Stimulated activated naive CD4-positive, alpha-beta T cell treated with Interleukin-2 at 50 U/mL for 16 hours (primary cell): ENCODE results near the gene CLIP3.
"Not testable (repeated sequence)": the region's sequence is repeated elsewhere in the genome, so short reads cannot be mapped to it uniquely, and the experiment has no call there.

Experiments used
- DNase-seq: peaks from one replicate; lab custom pipeline; 2025; lab: John Stamatoyannopoulos, UW

Gene CLIP3

GRCh38 chr19:36008336-36008978 lies 24.2 kb downstream of the CLIP3 start, which contains the start of gene SYNE4:
Gene SYNE4, minus strand, starts transcription at chr19:36008813. Its CDS starts 132 bp downstream, at chr19:36008681.
- DNase-seq = no peak

GRCh38 chr19:36006955-36007354 lies 25.7 kb downstream of the CLIP3 start:
- DNase-seq = no peak

- DNase-seq = no peak
Observed at GRCh38 chr19:36003284-36003683, 29.4 kb downstream of the CLIP3 start.

- no peak for DNase-seq
Observed at GRCh38 chr19:36001605-36002004, 31.1 kb downstream of the CLIP3 start.

GRCh38 chr19:35996777-35997176 lies 35.9 kb downstream of the CLIP3 start:
- no peak for DNase-seq

GRCh38 chr19:35995048-35995993 lies 37.4 kb downstream of the CLIP3 start, which contains the start of gene SDHAF1:
Gene SDHAF1, plus strand, starts transcription at chr19:35995188. Its CDS starts 87 bp downstream, at chr19:35995275.
- peak; percentile 95 for DNase-seq

- DNase-seq = no peak
Observed at GRCh38 chr19:35993923-35994598, 38.6 kb downstream of the CLIP3 start.

GRCh38 chr19:35992907-35993765 lies 39.5 kb downstream of the CLIP3 start:
- DNase-seq = no peak

- DNase-seq = no peak
Observed at GRCh38 chr19:35991731-35992450, 40.8 kb downstream of the CLIP3 start.

GRCh38 chr19:35990771-35991730 lies 41.6 kb downstream of the CLIP3 start:
- no peak for DNase-seq

GRCh38 chr19:35990156-35990555 lies 42.5 kb downstream of the CLIP3 start:
- no peak for DNase-seq

- DNase-seq = no peak
Observed at GRCh38 chr19:35988824-35989223, 43.8 kb downstream of the CLIP3 start.

GRCh38 chr19:35987571-35987896 lies 45.1 kb downstream of the CLIP3 start:
- DNase-seq = no peak

GRCh38 chr19:35986664-35987570 lies 45.8 kb downstream of the CLIP3 start:
- no peak for DNase-seq

GRCh38 chr19:35986111-35986510 lies 46.6 kb downstream of the CLIP3 start:
- no peak for DNase-seq

GRCh38 chr19:35983177-35983576 lies 49.5 kb downstream of the CLIP3 start:
- DNase-seq = no peak

GRCh38 chr19:35980997-35981396 lies 51.7 kb downstream of the CLIP3 start:
- DNase-seq = not testable (repeated sequence)

GRCh38 chr19:35978832-35979365 lies 53.8 kb downstream of the CLIP3 start:
- DNase-seq = no peak
